NCI-H2171 treated with DMSO at 0.1 percent for 48 hours (cell line): Measurements from ENCODE around the gene ITGB1BP1.

ENCODE experiments used
- DNase-seq: peaks from one replicate; lab custom pipeline; 2025; lab: John Stamatoyannopoulos, UW

The ITGB1BP1 gene

GRCh38 chr2:9377461-9378097, 45.7 kb downstream of the ITGB1BP1 start:
- DNase-seq, result no peak

GRCh38 chr2:9375857-9376428, 47.4 kb downstream of the ITGB1BP1 start:
- no peak for DNase-seq

GRCh38 chr2:9374071-9374730, 49.1 kb downstream of the ITGB1BP1 start:
- DNase-seq, result no peak

- no peak for DNase-seq
Observed at GRCh38 chr2:9373476-9373875, 49.9 kb downstream of the ITGB1BP1 start.

- no peak for DNase-seq
Observed at GRCh38 chr2:9373047-9373446, 50.3 kb downstream of the ITGB1BP1 start.

GRCh38 chr2:9370746-9371145, 52.6 kb downstream of the ITGB1BP1 start:
- no peak for DNase-seq

- DNase-seq, result peak; percentile 27
Observed at GRCh38 chr2:9366026-9366425, 57.3 kb downstream of the ITGB1BP1 start.

- DNase-seq, result no peak
Observed at GRCh38 chr2:9365498-9366019, 57.8 kb downstream of the ITGB1BP1 start.

GRCh38 chr2:9364791-9365497, 58.4 kb downstream of the ITGB1BP1 start:
- DNase-seq, result no peak

GRCh38 chr2:9364373-9364772, 59.0 kb downstream of the ITGB1BP1 start:
- no peak for DNase-seq

- no peak for DNase-seq
Observed at GRCh38 chr2:9360701-9361100, 62.6 kb downstream of the ITGB1BP1 start.

- no peak for DNase-seq
Observed at GRCh38 chr2:9360110-9360509, 63.2 kb downstream of the ITGB1BP1 start.

GRCh38 chr2:9359463-9359862, 63.9 kb downstream of the ITGB1BP1 start:
- no peak for DNase-seq

- no peak for DNase-seq
Observed at GRCh38 chr2:9358846-9359245, 64.5 kb downstream of the ITGB1BP1 start.

GRCh38 chr2:9356261-9356660, 67.1 kb downstream of the ITGB1BP1 start:
- DNase-seq, result peak; percentile 78

GRCh38 chr2:9355716-9356115, 67.6 kb downstream of the ITGB1BP1 start:
- no peak for DNase-seq

- no peak for DNase-seq
Observed at GRCh38 chr2:9355270-9355669, 68.1 kb downstream of the ITGB1BP1 start.

- no peak for DNase-seq
Observed at GRCh38 chr2:9354318-9354717, 69.0 kb downstream of the ITGB1BP1 start.
